Lung (tissue), 12 donors: ENCODE data around the gene PCMTD2. TPM values are rescaled to one million over a fixed set of nuclear protein-coding genes. Genes with fewer than 3 reads are reported as not detected.

Source experiments
- ATAC-seq: fragments of 200-7000 bp; cut with Tn5 transposase; one replicate; pipeline ENCODE4 v1.9.1; 2020; ENCODE audit warnings: moderate number of reproducible peaks; ENCODE audit not compliant: insufficient read depth, low FRiP score
- DNase-seq, 3 donors: peaks; one replicate each; pipeline ENCODE4 v3.0.0-alpha.2; 2013 to 2017
- H3K27ac ChIP-seq, 2 donors: one replicate each; pipeline ENCODE4 v1.5.1; 2013; ENCODE audit warnings: mild to moderate bottlenecking in 2 of 2, moderate library complexity in 2 of 2, control low read depth in 1 of 2, inconsistent platforms in 1 of 2, low read depth in 1 of 2, low read length in 1 of 2
- H3K27me3 ChIP-seq, 3 donors: one replicate each; pipeline ENCODE4 v1.5.1; 2013; ENCODE audit warnings: low read length in 2 of 3; ENCODE audit not compliant: control insufficient read depth in 3 of 3, insufficient read depth in 3 of 3
- H3K36me3 ChIP-seq, 4 donors: one replicate each; pipeline ENCODE4 v1.5.1; 2013; ENCODE audit warnings: low read length in 4 of 4, mild to moderate bottlenecking in 1 of 4, moderate library complexity in 1 of 4; ENCODE audit not compliant: control insufficient read depth in 4 of 4, insufficient read depth in 4 of 4
- H3K4me1 ChIP-seq, 5 donors: one replicate each; pipeline ENCODE4 v1.5.1; 2013; ENCODE audit warnings: low read length in 5 of 5, mild to moderate bottlenecking in 2 of 5, moderate library complexity in 1 of 5; ENCODE audit not compliant: control insufficient read depth in 5 of 5, insufficient read depth in 5 of 5
- H3K4me3 ChIP-seq: one replicate; pipeline ENCODE4 v1.5.1; 2013; ENCODE audit warnings: mild to moderate bottlenecking, control low read depth, moderate library complexity
- H3K9ac ChIP-seq, 2 donors: one replicate each; pipeline ENCODE4 v1.5.1; 2013; ENCODE audit warnings: low read length in 2 of 2, control low read depth in 1 of 2; ENCODE audit not compliant: insufficient read depth in 1 of 2
- H3K9me3 ChIP-seq, 4 donors: one replicate each; pipeline ENCODE4 v1.5.1; 2013; ENCODE audit warnings: low read length in 3 of 4, mild to moderate bottlenecking in 1 of 4, moderate library complexity in 1 of 4; ENCODE audit not compliant: control insufficient read depth in 4 of 4, insufficient read depth in 3 of 4
- CTCF ChIP-seq: IDR thresholded peaks from 2 replicates; pipeline ENCODE4 v1.5.1; 2012; ENCODE audit warnings: mild to moderate bottlenecking; ENCODE audit errors: control extremely low read depth, extremely low read depth
- WGBS, 2 donors: extraction: QIAGEN DNeasy Blood & Tissue Kit; methylation state at CpG; one replicate each; pipeline ENCODE4 v1.1.7; 2013; 5-methylcytosine and 5-hydroxymethylcytosine counted together
- polyA plus RNA-seq, 2 donors: library from polyadenylated mRNA; stranded (reverse); fragments of 200-250 nt; gene quantifications; one replicate each; pipeline ENCODE4 v1.2.1, GENCODE V29; 2013
- total RNA-seq, 2 donors: library from RNA; depleted of rRNA in 1 of 2; stranded (reverse); fragments of >200 nt in 1 of 2; gene quantifications; one replicate each; pipeline ENCODE4 v1.2.1, GENCODE V29; 2014 to 2021
- donor health status: control.
- donor health status: control.
- donor health status: Bipolar disorder and iron deficiency.
- donor health status: healthy.
- donor health status: DM: yes; HTN: yes; CAD: no.

Gene PCMTD2
- total and polyA plus RNA-seq, 4 donors: 16.5 to 123 (median 25.2) TPM

- Histone ChIP-seq H3K4me1 (no peaks in the 10 kb centered on the region), H3K9ac (no peak overlapping the region), H3K9me3 (no peaks in the 10 kb centered on the region), H3K27ac (no peak overlapping the region), H3K27me3 (peaks cover 0 to 2% (median 0%) of the 10 kb centered on the region in 3 donors), H3K36me3 (no peaks in the 10 kb centered on the region), H3K4me3 (no peak overlapping the region)
- DNase-seq: no peak
- WGBS, 2 donors: 86 to 91% methylated on average over 19 of the region's 19 CpGs
- no peak for TF ChIP-seq CTCF
- no peak for ATAC-seq
These were observed 15.9 kb upstream of the PCMTD2 start for GRCh38 chr20:64239449-64240242.

GRCh38 chr20:64240243-64241015 is 15.1 kb upstream of the PCMTD2 start:
- no peak for DNase-seq
- no peaks in the 10 kb centered on the region for H3K4me1 ChIP-seq
- no peak overlapping the region for H3K4me3 ChIP-seq
- peaks cover 0 to 2% (median 0%) of the 10 kb centered on the region in 3 donors for H3K27me3 ChIP-seq
- H3K36me3 ChIP-seq: no peaks in the 10 kb centered on the region
- no peak for ATAC-seq
- H3K9ac ChIP-seq: no peak overlapping the region
- no peak overlapping the region for H3K27ac ChIP-seq
- WGBS, 2 donors: 93% methylated on average over 26 of the region's 26 CpGs
- H3K9me3 ChIP-seq: no peaks in the 10 kb centered on the region
- no peak for TF ChIP-seq CTCF

GRCh38 chr20:64241061-64241460 is 14.5 kb upstream of the PCMTD2 start:
- WGBS, 2 donors: 77 to 90% methylated on average over 8 of the region's 8 CpGs
- no peaks in the 10 kb centered on the region for H3K9me3 ChIP-seq
- H3K4me3 ChIP-seq: no peak overlapping the region
- no peaks in the 10 kb centered on the region for H3K36me3 ChIP-seq
- DNase-seq: no peak
- no peak for ATAC-seq
- H3K27ac ChIP-seq: no peak overlapping the region
- no peak for TF ChIP-seq CTCF
- H3K9ac ChIP-seq: no peak overlapping the region
- H3K27me3 ChIP-seq: peaks cover 0 to 2% (median 0%) of the 10 kb centered on the region in 3 donors
- H3K4me1 ChIP-seq: no peaks in the 10 kb centered on the region
